ENCODE measurements around the gene RHOT1.
"Not testable (repeated sequence)": the region's sequence is repeated elsewhere in the genome, so short reads cannot be mapped to it uniquely, and the experiment has no call there.

The RHOT1 gene

GRCh38 chr17:32142857-32143526, 690 bp downstream of the RHOT1 start:
- Mint-ChIP-seq H3K9me3 (no peaks in the 10 kb centered on the region), H3K27me3 (ENCODE audit: low read depth) (no peaks in the 10 kb centered on the region), H3K4me3 (peak overlapping the region; percentile 99 to 100 (median 100)), H3K4me1 (peaks cover 22% of the 10 kb centered on the region), H3K27ac (peak overlapping the region; percentile 97 to 99 (median 99)), H3K36me3 (ENCODE audit: low read depth) (no peaks in the 10 kb centered on the region)
- TF ChIP-seq CTCF (IDR thresholded peaks at IDR 0.05; ENCODE audit: unreplicated experiment in 3 of 3), result no peak

GRCh38 chr17:32143527-32143870, 1.2 kb downstream of the RHOT1 start:
- TF ChIP-seq CTCF (IDR thresholded peaks at IDR 0.05; ENCODE audit: unreplicated experiment in 3 of 3), result no peak
- no peaks in the 10 kb centered on the region for H3K36me3 Mint-ChIP-seq (ENCODE audit: low read depth)
- peaks cover 25% of the 10 kb centered on the region for H3K4me1 Mint-ChIP-seq
- H3K4me3 Mint-ChIP-seq, result peak overlapping the region; percentile 99 to 100 (median 100)
- no peaks in the 10 kb centered on the region for H3K9me3 Mint-ChIP-seq
- H3K27me3 Mint-ChIP-seq (ENCODE audit: low read depth), result no peaks in the 10 kb centered on the region
- peak overlapping the region; percentile 97 to 99 (median 99) for H3K27ac Mint-ChIP-seq

GRCh38 chr17:32144442-32144841, 2.1 kb downstream of the RHOT1 start:
- H3K27me3 Mint-ChIP-seq (ENCODE audit: low read depth); H3K9me3 Mint-ChIP-seq; H3K36me3 Mint-ChIP-seq (ENCODE audit: low read depth); H3K27ac Mint-ChIP-seq: not testable (repeated sequence)
- Mint-ChIP-seq H3K4me1 (peaks cover 28% of the 10 kb centered on the region), H3K4me3 (peak overlapping the region in 2 of 3 experiments; percentile 100)

- TF ChIP-seq CTCF (IDR thresholded peaks at IDR 0.05; ENCODE audit: unreplicated experiment in 3 of 3), result no peak
- Mint-ChIP-seq H3K4me3 (peak overlapping the region in 1 of 3 experiments; percentile 33), H3K27me3 (ENCODE audit: low read depth) (no peaks in the 10 kb centered on the region), H3K4me1 (peaks cover 14% of the 10 kb centered on the region), H3K36me3 (ENCODE audit: low read depth) (peaks cover 12% of the 10 kb centered on the region), H3K9me3 (no peaks in the 10 kb centered on the region), H3K27ac (no peak overlapping the region)
These were observed 6.0 kb downstream of the RHOT1 start for GRCh38 chr17:32148351-32148750.

GRCh38 chr17:32150358-32150757, 8.1 kb downstream of the RHOT1 start:
- no peak for TF ChIP-seq CTCF (IDR thresholded peaks at IDR 0.05; ENCODE audit: unreplicated experiment in 3 of 3)
- no peak overlapping the region for H3K4me3 Mint-ChIP-seq
- peaks cover 6% of the 10 kb centered on the region for H3K4me1 Mint-ChIP-seq
- no peak overlapping the region for H3K27ac Mint-ChIP-seq
- no peaks in the 10 kb centered on the region for H3K27me3 Mint-ChIP-seq (ENCODE audit: low read depth)
- H3K36me3 Mint-ChIP-seq (ENCODE audit: low read depth), result peaks cover 18% of the 10 kb centered on the region
- no peaks in the 10 kb centered on the region for H3K9me3 Mint-ChIP-seq

GRCh38 chr17:32152130-32152529, 9.8 kb downstream of the RHOT1 start:
- peak overlapping the region in 2 of 3 experiments; percentile 19 to 66 for H3K27ac Mint-ChIP-seq
- peaks cover 6% of the 10 kb centered on the region for H3K4me1 Mint-ChIP-seq
- H3K36me3 Mint-ChIP-seq (ENCODE audit: low read depth), result peaks cover 25% of the 10 kb centered on the region
- H3K9me3 Mint-ChIP-seq, result no peaks in the 10 kb centered on the region
- no peaks in the 10 kb centered on the region for H3K27me3 Mint-ChIP-seq (ENCODE audit: low read depth)
- TF ChIP-seq CTCF (IDR thresholded peaks at IDR 0.05; ENCODE audit: unreplicated experiment in 3 of 3), result no peak
- H3K4me3 Mint-ChIP-seq, result no peak overlapping the region

All from nephron (organoid).